ENCODE measurements around the gene METTL1.
"Not testable (repeated sequence)": the region's sequence is repeated elsewhere in the genome, so short reads cannot be mapped to it uniquely, and the experiment has no call there.

Gene METTL1

GRCh38 chr12:57721846-57722608, 49.9 kb downstream of the METTL1 start:
- DNase-seq = not testable (repeated sequence)

- DNase-seq = no peak
Measured at GRCh38 chr12:57720606-57721595, 51.0 kb downstream of the METTL1 start.

- DNase-seq = no peak
Measured at GRCh38 chr12:57719777-57720605, 51.9 kb downstream of the METTL1 start.

- no peak for DNase-seq
Measured at GRCh38 chr12:57718641-57719528, 53.0 kb downstream of the METTL1 start.
